ENCODE data around the gene DOK1.
A peak's percentile ranks its signal among the peaks of the same experiment; 100 is the strongest.

DOK1 gene

GRCh38 chr2:74576863-74577229 lies 22.3 kb downstream of the DOK1 start:
- Mint-ChIP-seq H3K9me3 (no peaks in the 10 kb centered on the region), H3K27ac (peak overlapping the region; percentile 90), H3K4me3 (peak overlapping the region; percentile 25), H3K4me1 (ENCODE audit: low read depth) (peaks cover 57% of the 10 kb centered on the region), H3K27me3 (no peaks in the 10 kb centered on the region), H3K36me3 (ENCODE audit: low read depth) (no peaks in the 10 kb centered on the region)
- intact Hi-C loops (cut with micrococcal nuclease): no loop called here

GRCh38 chr2:74577448-74577847 lies 22.9 kb downstream of the DOK1 start:
- peaks cover 57% of the 10 kb centered on the region for H3K4me1 Mint-ChIP-seq (ENCODE audit: low read depth)
- intact Hi-C loops (cut with micrococcal nuclease): no loop called here
- no peaks in the 10 kb centered on the region for H3K27me3 Mint-ChIP-seq
- no peaks in the 10 kb centered on the region for H3K36me3 Mint-ChIP-seq (ENCODE audit: low read depth)
- H3K4me3 Mint-ChIP-seq: peak overlapping the region; percentile 17
- H3K27ac Mint-ChIP-seq: peak overlapping the region; percentile 90
- H3K9me3 Mint-ChIP-seq: no peaks in the 10 kb centered on the region

GRCh38 chr2:74578408-74578807 lies 23.9 kb downstream of the DOK1 start:
- Mint-ChIP-seq H3K4me3 (no peak overlapping the region), H3K27ac (peak overlapping the region; percentile 90), H3K4me1 (ENCODE audit: low read depth) (peaks cover 59% of the 10 kb centered on the region), H3K9me3 (no peaks in the 10 kb centered on the region), H3K36me3 (ENCODE audit: low read depth) (no peaks in the 10 kb centered on the region), H3K27me3 (no peaks in the 10 kb centered on the region)
- intact Hi-C loops (cut with micrococcal nuclease): no loop called here

GRCh38 chr2:74581463-74581862 lies 26.9 kb downstream of the DOK1 start:
- no peaks in the 10 kb centered on the region for H3K36me3 Mint-ChIP-seq (ENCODE audit: low read depth)
- intact Hi-C loops (cut with micrococcal nuclease): no loop called here
- no peaks in the 10 kb centered on the region for H3K9me3 Mint-ChIP-seq
- H3K4me1 Mint-ChIP-seq (ENCODE audit: low read depth): peaks cover 54% of the 10 kb centered on the region
- no peak overlapping the region for H3K27ac Mint-ChIP-seq
- no peaks in the 10 kb centered on the region for H3K27me3 Mint-ChIP-seq
- H3K4me3 Mint-ChIP-seq: no peak overlapping the region

GRCh38 chr2:74582184-74582583 lies 27.7 kb downstream of the DOK1 start:
- Mint-ChIP-seq H3K9me3 (no peaks in the 10 kb centered on the region), H3K36me3 (ENCODE audit: low read depth) (no peaks in the 10 kb centered on the region), H3K4me3 (no peak overlapping the region), H3K27ac (no peak overlapping the region), H3K27me3 (no peaks in the 10 kb centered on the region), H3K4me1 (ENCODE audit: low read depth) (peaks cover 48% of the 10 kb centered on the region)
- intact Hi-C loops (cut with micrococcal nuclease): no loop called here

- Mint-ChIP-seq H3K9me3 (no peaks in the 10 kb centered on the region), H3K4me1 (ENCODE audit: low read depth) (peaks cover 43% of the 10 kb centered on the region), H3K4me3 (no peak overlapping the region), H3K27ac (peak overlapping the region; percentile 74), H3K36me3 (ENCODE audit: low read depth) (no peaks in the 10 kb centered on the region), H3K27me3 (no peaks in the 10 kb centered on the region)
- intact Hi-C loops (cut with micrococcal nuclease): no loop called here
These were observed 29.0 kb downstream of the DOK1 start for GRCh38 chr2:74583504-74583903.

GRCh38 chr2:74584088-74584645 lies 29.6 kb downstream of the DOK1 start:
- peak overlapping the region; percentile 74 for H3K27ac Mint-ChIP-seq
- no peaks in the 10 kb centered on the region for H3K9me3 Mint-ChIP-seq
- no peak overlapping the region for H3K4me3 Mint-ChIP-seq
- intact Hi-C loops (cut with micrococcal nuclease): no loop called here
- no peaks in the 10 kb centered on the region for H3K27me3 Mint-ChIP-seq
- H3K36me3 Mint-ChIP-seq (ENCODE audit: low read depth): no peaks in the 10 kb centered on the region
- H3K4me1 Mint-ChIP-seq (ENCODE audit: low read depth): peaks cover 41% of the 10 kb centered on the region

- Mint-ChIP-seq H3K4me1 (ENCODE audit: low read depth) (peaks cover 44% of the 10 kb centered on the region), H3K9me3 (no peaks in the 10 kb centered on the region), H3K27me3 (no peaks in the 10 kb centered on the region), H3K27ac (peak overlapping the region; percentile 41), H3K36me3 (ENCODE audit: low read depth) (no peaks in the 10 kb centered on the region), H3K4me3 (peak overlapping the region; percentile 18)
- intact Hi-C loops (cut with micrococcal nuclease): loop anchor here (2.0 to 5.0 kb wide), 3 partner anchors 37 to 333 kb away; no protein-coding TSS in a partner anchor
These were observed 31.1 kb downstream of the DOK1 start for GRCh38 chr2:74585406-74586185.

- Mint-ChIP-seq H3K27me3 (peaks cover 2% of the 10 kb centered on the region), H3K27ac (no peak overlapping the region), H3K9me3 (no peaks in the 10 kb centered on the region), H3K4me3 (no peak overlapping the region), H3K36me3 (ENCODE audit: low read depth) (no peaks in the 10 kb centered on the region), H3K4me1 (ENCODE audit: low read depth) (peaks cover 44% of the 10 kb centered on the region)
- intact Hi-C loops (cut with micrococcal nuclease): loop anchor here (1.0 to 5.0 kb wide), 4 partner anchors 39 to 335 kb away; partner anchors contain the start of gene TTC31
These were observed 33.3 kb downstream of the DOK1 start for GRCh38 chr2:74587664-74588277.

GRCh38 chr2:74588664-74589063 lies 34.1 kb downstream of the DOK1 start:
- H3K4me1 Mint-ChIP-seq (ENCODE audit: low read depth): peaks cover 38% of the 10 kb centered on the region
- H3K27me3 Mint-ChIP-seq: peaks cover 8% of the 10 kb centered on the region
- H3K9me3 Mint-ChIP-seq: no peaks in the 10 kb centered on the region
- H3K36me3 Mint-ChIP-seq (ENCODE audit: low read depth): no peaks in the 10 kb centered on the region
- no peak overlapping the region for H3K27ac Mint-ChIP-seq
- H3K4me3 Mint-ChIP-seq: no peak overlapping the region
- intact Hi-C loops (cut with micrococcal nuclease): loop anchor here (5.0 kb wide), 2 partner anchors 56 to 336 kb away; no protein-coding TSS in a partner anchor

- H3K4me3 Mint-ChIP-seq: no peak overlapping the region
- intact Hi-C loops (cut with micrococcal nuclease): no loop called here
- no peaks in the 10 kb centered on the region for H3K9me3 Mint-ChIP-seq
- H3K36me3 Mint-ChIP-seq (ENCODE audit: low read depth): no peaks in the 10 kb centered on the region
- peaks cover 5% of the 10 kb centered on the region for H3K4me1 Mint-ChIP-seq (ENCODE audit: low read depth)
- no peak overlapping the region for H3K27ac Mint-ChIP-seq
- H3K27me3 Mint-ChIP-seq: peaks cover 26% of the 10 kb centered on the region
These were observed 39.6 kb downstream of the DOK1 start for GRCh38 chr2:74593826-74594772.

GRCh38 chr2:74596584-74596983 lies 42.1 kb downstream of the DOK1 start:
- Mint-ChIP-seq H3K9me3 (no peaks in the 10 kb centered on the region), H3K36me3 (ENCODE audit: low read depth) (no peaks in the 10 kb centered on the region), H3K4me1 (ENCODE audit: low read depth) (no peaks in the 10 kb centered on the region), H3K4me3 (no peak overlapping the region), H3K27ac (no peak overlapping the region), H3K27me3 (peaks cover 24% of the 10 kb centered on the region)
- intact Hi-C loops (cut with micrococcal nuclease): no loop called here

- Mint-ChIP-seq H3K27me3 (peaks cover 24% of the 10 kb centered on the region), H3K27ac (no peak overlapping the region), H3K4me1 (ENCODE audit: low read depth) (peaks cover 3% of the 10 kb centered on the region), H3K4me3 (no peak overlapping the region), H3K36me3 (ENCODE audit: low read depth) (no peaks in the 10 kb centered on the region), H3K9me3 (no peaks in the 10 kb centered on the region)
- intact Hi-C loops (cut with micrococcal nuclease): no loop called here
These were observed 42.9 kb downstream of the DOK1 start for GRCh38 chr2:74597410-74597809.
